Nephron (organoid): ENCODE results near the gene SH3BP5L.

Experiments
- H3K27ac Mint-ChIP-seq, 3 experiments: 2 replicates each; pipeline ENCODE4 v1.8.0; 2020; ENCODE audit warnings: mixed read lengths in 3 of 3, mild to moderate bottlenecking in 2 of 3, moderate library complexity in 1 of 3
- H3K27me3 Mint-ChIP-seq: 2 replicates; pipeline ENCODE4 v1.8.0; 2021; ENCODE audit warnings: low read depth, mild to moderate bottlenecking, moderate library complexity, mixed read lengths
- H3K36me3 Mint-ChIP-seq: 2 replicates; pipeline ENCODE4 v1.8.0; 2020; ENCODE audit warnings: low read depth, mixed read lengths
- H3K4me1 Mint-ChIP-seq: 2 replicates; pipeline ENCODE4 v1.8.0; 2020; ENCODE audit warnings: mixed read lengths
- H3K4me3 Mint-ChIP-seq, 3 experiments: 2 replicates each; pipeline ENCODE4 v1.8.0; 2020; ENCODE audit warnings: mild to moderate bottlenecking in 3 of 3, mixed read lengths in 3 of 3, moderate library complexity in 2 of 3
- H3K9me3 Mint-ChIP-seq: 2 replicates; pipeline ENCODE4 v1.8.0; 2020; ENCODE audit warnings: mixed read lengths
- CTCF ChIP-seq, 3 experiments: fragments of 200-600 bp; sonication (generic); IDR thresholded peaks; one replicate each; pipeline ENCODE4 v1.5.0; 2021; ENCODE audit warnings: antibody characterized with exemption in 3 of 3; ENCODE audit not compliant: unreplicated experiment in 3 of 3

Gene SH3BP5L

DNA sequence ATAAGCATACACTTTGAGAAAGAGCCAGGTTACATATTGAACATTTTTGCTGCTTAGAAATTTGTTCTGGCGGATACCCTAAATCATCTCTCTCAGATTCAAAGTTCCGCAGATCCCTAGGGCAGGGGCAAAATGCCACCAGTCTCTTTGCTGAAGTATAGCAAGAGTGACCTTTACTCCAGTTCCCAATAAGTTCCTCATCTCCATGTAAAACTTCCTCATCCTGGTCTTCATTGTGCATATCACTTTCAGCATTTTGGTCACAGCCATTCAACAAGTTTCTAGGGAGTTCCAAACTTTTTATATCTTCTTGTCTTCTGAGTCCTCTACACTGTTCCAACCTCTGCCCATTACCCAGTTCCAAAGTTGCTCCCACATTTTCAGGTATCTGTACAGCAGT, 46.8 kb downstream of the SH3BP5L start:
- no peaks in the 10 kb centered on the region for H3K36me3 Mint-ChIP-seq
- H3K27ac Mint-ChIP-seq, result no peak overlapping the region
- H3K9me3 Mint-ChIP-seq, result peaks cover 36% of the 10 kb centered on the region
- H3K27me3 Mint-ChIP-seq, result no peaks in the 10 kb centered on the region
- no peak for TF ChIP-seq CTCF (IDR thresholded peaks at IDR 0.05; ENCODE audit: unreplicated experiment in 3 of 3)
- H3K4me3 Mint-ChIP-seq, result no peak overlapping the region
- H3K4me1 Mint-ChIP-seq, result no peaks in the 10 kb centered on the region

GRCh38 chr1:248776991-248777390, 48.7 kb downstream of the SH3BP5L start:
- H3K9me3 Mint-ChIP-seq, result peaks cover 34% of the 10 kb centered on the region
- H3K4me1 Mint-ChIP-seq, result no peaks in the 10 kb centered on the region
- no peaks in the 10 kb centered on the region for H3K36me3 Mint-ChIP-seq
- TF ChIP-seq CTCF (IDR thresholded peaks at IDR 0.05; ENCODE audit: unreplicated experiment in 3 of 3), result no peak
- no peak overlapping the region for H3K27ac Mint-ChIP-seq
- no peaks in the 10 kb centered on the region for H3K27me3 Mint-ChIP-seq
- no peak overlapping the region for H3K4me3 Mint-ChIP-seq

DNA sequence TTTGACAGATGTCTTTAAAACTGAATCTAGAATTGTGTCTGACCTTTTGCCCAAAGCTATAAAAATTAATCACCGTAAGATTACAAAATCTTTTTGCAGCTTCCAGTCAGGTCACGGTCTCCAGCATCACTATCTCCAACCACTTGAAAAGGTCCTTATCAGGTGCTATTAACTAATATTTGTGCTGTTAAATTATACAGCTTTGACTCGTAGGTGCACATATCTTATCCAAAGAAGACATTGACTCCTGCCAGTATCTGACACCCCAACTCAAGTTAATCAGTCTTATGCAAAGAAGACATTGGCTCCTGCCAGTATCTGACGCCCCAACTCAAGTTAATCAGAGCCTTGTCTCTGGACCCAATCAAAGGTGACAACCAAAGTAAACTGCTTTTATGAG, 50.3 kb downstream of the SH3BP5L start:
- Mint-ChIP-seq H3K27ac (no peak overlapping the region), H3K9me3 (peaks cover 25% of the 10 kb centered on the region), H3K27me3 (no peaks in the 10 kb centered on the region), H3K4me3 (no peak overlapping the region), H3K4me1 (no peaks in the 10 kb centered on the region), H3K36me3 (no peaks in the 10 kb centered on the region)
- no peak for TF ChIP-seq CTCF (IDR thresholded peaks at IDR 0.05; ENCODE audit: unreplicated experiment in 3 of 3)
